Stimulated activated CD8-positive, alpha-beta memory T cell treated with anti-CD3 and anti-CD28 coated beads, Interleukin-12 subunit alpha, Interleukin-12 subunit beta, amount 100 ng/mL, for 1 hour (primary cell): ENCODE measurements around the gene GTF2A1.

Experiments
- DNase-seq: peaks from one replicate; pipeline ENCODE4 v3.0.0-alpha.2; 2020; ENCODE audit warnings: low read depth

The GTF2A1 gene

DNA sequence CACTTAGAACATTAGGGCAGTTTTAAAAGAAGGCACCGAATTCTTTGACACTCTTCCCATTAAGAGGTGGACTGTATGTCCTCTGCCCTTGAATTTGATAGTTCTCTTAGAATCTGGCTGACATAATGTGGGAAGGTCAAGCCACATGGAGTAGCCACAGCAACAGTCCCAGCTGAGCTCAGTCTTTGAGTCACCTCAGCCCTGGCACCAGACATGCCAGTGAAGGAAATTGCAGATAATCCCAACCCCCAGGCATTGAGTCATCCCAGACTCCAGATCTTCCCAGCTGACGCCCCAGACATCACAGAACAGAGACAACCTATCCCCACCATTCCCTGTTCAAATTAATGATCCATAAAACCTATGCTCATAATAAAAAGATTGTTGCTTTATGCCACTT, 83.4 kb downstream of the GTF2A1 start:
- no peak for DNase-seq

- DNase-seq: no peak
These were observed 87.4 kb downstream of the GTF2A1 start for GRCh38 chr14:81133400-81133799.

DNA sequence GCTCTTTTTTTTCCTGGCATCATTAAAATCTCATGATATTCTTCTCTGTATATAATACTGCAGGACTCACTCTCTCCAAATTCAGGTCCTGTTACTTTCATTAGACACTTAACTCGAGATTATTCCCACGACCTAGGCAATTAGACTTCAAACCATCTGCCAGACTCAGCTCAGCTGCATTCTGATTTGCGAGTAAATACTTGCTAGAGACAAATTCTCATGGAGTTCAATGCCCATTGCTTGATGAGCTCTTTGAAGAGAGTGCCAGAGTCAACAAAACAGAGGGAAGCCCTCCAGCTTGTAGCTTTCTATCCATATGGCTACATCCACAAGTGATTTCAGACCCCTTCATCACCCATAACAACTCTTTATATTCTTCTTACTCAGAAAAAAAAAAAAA, 88.3 kb downstream of the GTF2A1 start:
- no peak for DNase-seq

DNA sequence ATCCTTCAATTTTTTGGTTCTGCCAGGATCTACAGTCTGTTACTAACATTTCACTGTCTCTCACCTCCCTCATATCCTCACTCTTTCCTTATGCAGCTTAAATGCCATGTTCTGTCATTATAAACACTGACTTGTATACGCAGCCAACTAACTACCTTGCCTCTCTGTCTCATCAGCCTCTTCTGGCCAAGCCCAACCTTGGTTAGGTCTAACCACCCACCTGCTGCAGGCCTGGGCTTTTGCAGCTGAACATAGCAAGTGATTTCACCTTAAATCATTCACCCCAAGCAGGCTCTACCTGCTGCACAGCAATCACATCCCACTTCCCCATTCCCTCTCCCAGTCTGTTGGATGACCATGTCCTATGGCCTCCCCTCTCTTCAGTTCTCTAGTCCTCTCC, 91.5 kb downstream of the GTF2A1 start:
- DNase-seq: no peak

DNA sequence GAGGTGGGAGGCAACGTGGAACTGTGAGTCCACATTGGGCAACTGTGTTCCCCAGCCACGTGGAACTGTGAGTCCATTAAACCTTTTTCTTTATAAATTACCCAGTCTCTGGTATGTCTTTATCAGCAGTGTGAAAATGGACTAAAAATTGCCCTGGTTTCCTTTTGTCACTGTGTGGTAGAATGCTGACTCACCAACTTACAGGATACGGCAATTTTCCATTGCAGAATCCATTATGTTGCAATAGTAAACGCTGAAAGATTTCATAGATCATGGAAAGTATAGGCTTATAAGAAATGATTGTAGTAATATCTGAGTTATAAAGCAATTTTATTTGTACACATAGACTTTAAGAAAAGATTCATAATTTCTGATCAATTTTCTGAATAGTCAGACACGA, 93.0 kb downstream of the GTF2A1 start:
- DNase-seq: no peak

- no peak for DNase-seq
These were observed 95.2 kb downstream of the GTF2A1 start for GRCh38 chr14:81125536-81125935.
